ENCODE measurements around the gene OR2G3.

DNA sequence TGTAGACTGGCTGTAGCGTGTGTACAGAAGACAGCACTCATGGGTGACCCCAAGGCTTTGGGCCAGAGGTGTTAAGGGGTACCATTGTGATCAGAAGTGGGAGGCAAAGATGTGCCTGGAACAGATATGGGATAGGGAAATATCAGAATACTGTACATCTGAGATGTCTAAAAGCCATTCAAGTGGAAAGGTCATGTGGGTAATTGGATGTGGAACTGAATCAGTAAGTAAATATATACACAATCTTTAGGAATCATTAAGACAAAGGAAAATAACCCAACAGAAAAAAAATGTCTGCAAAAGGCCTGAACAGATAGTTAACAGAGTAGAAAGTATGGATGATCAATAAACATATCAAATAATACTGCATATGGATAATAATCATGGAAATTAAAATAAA lies 47.7 kb downstream of the OR2G3 start:
- TF ChIP-seq, protein P1, sequence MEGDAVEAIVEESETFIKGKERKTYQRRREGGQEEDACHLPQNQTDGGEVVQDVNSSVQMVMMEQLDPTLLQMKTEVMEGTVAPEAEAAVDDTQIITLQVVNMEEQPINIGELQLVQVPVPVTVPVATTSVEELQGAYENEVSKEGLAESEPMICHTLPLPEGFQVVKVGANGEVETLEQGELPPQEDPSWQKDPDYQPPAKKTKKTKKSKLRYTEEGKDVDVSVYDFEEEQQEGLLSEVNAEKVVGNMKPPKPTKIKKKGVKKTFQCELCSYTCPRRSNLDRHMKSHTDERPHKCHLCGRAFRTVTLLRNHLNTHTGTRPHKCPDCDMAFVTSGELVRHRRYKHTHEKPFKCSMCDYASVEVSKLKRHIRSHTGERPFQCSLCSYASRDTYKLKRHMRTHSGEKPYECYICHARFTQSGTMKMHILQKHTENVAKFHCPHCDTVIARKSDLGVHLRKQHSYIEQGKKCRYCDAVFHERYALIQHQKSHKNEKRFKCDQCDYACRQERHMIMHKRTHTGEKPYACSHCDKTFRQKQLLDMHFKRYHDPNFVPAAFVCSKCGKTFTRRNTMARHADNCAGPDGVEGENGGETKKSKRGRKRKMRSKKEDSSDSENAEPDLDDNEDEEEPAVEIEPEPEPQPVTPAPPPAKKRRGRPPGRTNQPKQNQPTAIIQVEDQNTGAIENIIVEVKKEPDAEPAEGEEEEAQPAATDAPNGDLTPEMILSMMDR (IDR thresholded peaks at IDR 0.05; ENCODE audit: low read depth, low read length) = no peak
- TF ChIP-seq POLR2A (IDR thresholded peaks at IDR 0.05; ENCODE audit: extremely low read depth, insufficient read length) = no peak
